GM19099 (cell line): ENCODE measurements around the gene TMED10.

Experiments used
- POLR2A ChIP-seq: IDR thresholded peaks from 3 replicates; pipeline ENCODE4 v1.6.1; 2011; ENCODE audit warnings: low read depth; ENCODE audit not compliant: insufficient read length; ENCODE audit errors: extremely low read depth

Gene TMED10

GRCh38 chr14:75176142-75176820 is at the start of gene TMED10:
TMED10 (minus strand) TSS chr14:75176612; CDS start chr14:75176579, 33 bp downstream.
- TF ChIP-seq POLR2A = peak; percentile 69

DNA sequence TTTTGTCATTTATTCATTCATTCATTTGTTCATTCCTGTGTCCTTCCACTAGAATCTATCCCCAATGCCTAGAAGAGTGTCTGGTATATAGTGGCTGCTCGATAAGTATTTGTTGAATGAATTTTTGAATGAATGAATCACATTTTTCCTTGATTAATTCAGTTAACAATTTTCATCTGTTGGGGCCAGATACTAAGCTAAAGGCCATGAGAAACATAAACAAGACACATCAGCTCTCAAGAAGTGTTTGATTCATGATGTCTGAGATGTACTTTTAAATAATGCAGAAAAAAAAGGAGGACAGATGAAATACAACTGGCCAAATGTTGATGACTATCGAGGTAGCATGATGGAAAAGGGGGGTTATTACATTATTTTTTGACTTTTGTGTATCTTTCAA is 48.1 kb upstream of the TMED10 start:
- no peak for TF ChIP-seq POLR2A

- no peak for TF ChIP-seq POLR2A
Measured at GRCh38 chr14:75223664-75224154, 47.3 kb upstream of the TMED10 start.

GRCh38 chr14:75222208-75222701 is 45.8 kb upstream of the TMED10 start:
- no peak for TF ChIP-seq POLR2A

- TF ChIP-seq POLR2A = no peak
Measured at GRCh38 chr14:75221797-75222196, 45.4 kb upstream of the TMED10 start.

DNA sequence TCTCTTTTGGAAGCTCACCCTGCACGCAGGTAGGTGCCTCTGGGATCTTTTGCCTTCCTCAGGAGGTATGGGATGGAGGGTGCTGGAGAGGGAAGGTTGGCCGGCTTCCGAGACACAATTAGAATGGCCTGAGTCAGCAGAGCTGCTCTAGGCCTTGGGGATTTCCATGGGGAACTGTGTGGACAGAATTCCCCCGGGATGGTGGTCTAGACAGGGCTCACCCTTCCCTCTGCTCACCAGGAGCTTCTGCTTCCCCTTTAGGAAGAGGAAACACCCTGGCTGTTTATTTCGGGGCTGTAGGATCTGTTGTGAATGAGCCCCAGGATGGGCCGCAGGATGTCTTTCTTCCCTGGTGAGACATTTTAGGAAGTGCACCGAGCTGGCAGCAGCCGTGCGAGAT is 43.7 kb upstream of the TMED10 start:
- no peak for TF ChIP-seq POLR2A

GRCh38 chr14:75217508-75218206 is 41.2 kb upstream of the TMED10 start:
- no peak for TF ChIP-seq POLR2A

- TF ChIP-seq POLR2A = no peak
Measured at GRCh38 chr14:75216427-75217006, 40.1 kb upstream of the TMED10 start.

GRCh38 chr14:75215520-75215919 is 39.1 kb upstream of the TMED10 start:
- TF ChIP-seq POLR2A = no peak

DNA sequence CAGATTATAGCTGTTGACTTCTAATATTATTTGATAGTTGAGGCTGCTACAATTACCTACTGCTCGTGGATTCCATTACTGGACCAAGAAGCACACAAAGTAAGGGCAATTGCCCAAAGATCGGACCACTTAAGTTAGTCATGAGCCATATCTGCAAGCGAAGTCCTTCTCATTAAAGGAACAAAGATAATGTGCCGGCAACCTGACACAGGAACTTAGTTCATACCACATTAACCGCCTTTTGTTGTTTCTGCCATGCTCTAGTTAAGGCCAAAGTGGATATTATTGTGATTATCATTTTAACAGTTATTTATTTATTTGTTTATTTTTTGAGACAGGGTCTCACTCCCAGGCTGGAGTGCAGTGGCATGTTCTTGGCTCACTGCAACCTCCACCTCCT is 38.1 kb upstream of the TMED10 start:
- TF ChIP-seq POLR2A = no peak

DNA sequence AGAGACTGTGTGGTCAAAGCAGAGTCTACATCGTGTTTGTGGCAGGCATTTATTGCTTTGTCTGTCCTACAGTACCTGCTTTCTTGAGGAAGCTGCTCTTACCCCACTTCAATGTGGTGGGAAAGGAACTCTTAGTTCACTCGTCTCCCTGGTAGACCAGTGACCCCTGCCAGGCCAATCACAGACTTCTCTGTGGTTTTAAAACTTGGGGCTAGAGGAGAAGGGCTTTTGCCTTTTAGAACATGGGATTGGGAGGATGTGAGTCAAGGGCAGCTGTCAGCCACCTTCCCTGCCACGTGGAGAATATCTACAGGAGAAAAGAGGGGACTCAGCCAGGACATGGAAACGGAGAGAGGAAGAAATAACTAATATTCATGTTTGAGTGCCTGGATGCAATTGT is 36.8 kb upstream of the TMED10 start:
- no peak for TF ChIP-seq POLR2A

GRCh38 chr14:75208843-75209242 is 32.4 kb upstream of the TMED10 start:
- TF ChIP-seq POLR2A = no peak

GRCh38 chr14:75206190-75206589 is 29.8 kb upstream of the TMED10 start:
- TF ChIP-seq POLR2A = no peak

- no peak for TF ChIP-seq POLR2A
Measured at GRCh38 chr14:75205591-75205990, 29.2 kb upstream of the TMED10 start.

- no peak for TF ChIP-seq POLR2A
Measured at GRCh38 chr14:75204116-75204515, 27.7 kb upstream of the TMED10 start.

DNA sequence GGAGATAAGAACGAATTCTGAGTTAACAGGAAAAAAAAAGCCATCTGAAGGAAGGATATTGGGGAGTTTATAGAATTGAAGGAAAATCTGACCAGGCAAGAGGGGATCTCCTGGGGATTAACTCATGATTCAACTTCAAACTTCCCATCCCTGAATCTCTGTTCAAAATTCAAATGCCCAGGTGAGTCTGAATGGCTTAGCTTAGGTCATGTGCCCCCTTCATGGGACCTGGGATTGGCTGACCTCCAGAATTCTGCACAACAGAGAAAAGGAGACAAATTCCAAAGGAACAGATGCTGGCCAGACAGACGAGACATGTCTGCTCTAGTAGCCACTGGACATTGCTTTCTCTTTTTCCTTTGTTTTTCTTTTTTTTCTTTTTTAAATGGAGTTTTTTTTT is 26.2 kb upstream of the TMED10 start:
- TF ChIP-seq POLR2A = no peak
